H1 (cell line): ENCODE measurements around the gene DLEC1. TPM values are rescaled to one million over a fixed set of nuclear protein-coding genes. Genes with fewer than 3 reads are reported as not detected.

ENCODE experiments used
- CBX5 ChIP-seq: fragments of 300-800, 300-1000 bp; sonication (generic); IDR thresholded peaks from 2 replicates; pipeline ENCODE4 v1.7.1; 2016; ENCODE audit warnings: antibody characterized with exemption, low read length, low read depth
- CTBP2 ChIP-seq: IDR thresholded peaks from 2 replicates; pipeline ENCODE4 v1.7.0; 2011; ENCODE audit warnings: borderline replicate concordance, mild to moderate bottlenecking, moderate library complexity, mixed read lengths, low read length; ENCODE audit not compliant: insufficient read depth, insufficient read length
- EZH2 ChIP-seq: fragments of 200-600 bp; sonication (generic); IDR thresholded peaks from 2 replicates; pipeline ENCODE4 v1.7.1; 2012; ENCODE audit warnings: low read depth, mild to moderate bottlenecking, moderate library complexity, low read length, inconsistent platforms; ENCODE audit not compliant: severe bottlenecking
- JUN ChIP-seq: IDR thresholded peaks from 2 replicates; pipeline ENCODE4 v1.6.1; 2011; ENCODE audit warnings: low read depth, mild to moderate bottlenecking, improper control_type of control experiment, low read length
- RBBP5 ChIP-seq: IDR thresholded peaks from 2 replicates; pipeline ENCODE4 v1.7.1; 2012; ENCODE audit warnings: low read depth, mild to moderate bottlenecking, inconsistent platforms, low read length, moderate library complexity, borderline replicate concordance
- RNF2 ChIP-seq: fragments of 200-900, 300-1000 bp; sonication (generic); IDR thresholded peaks from 2 replicates; pipeline ENCODE4 v1.7.1; 2016; ENCODE audit warnings: borderline replicate concordance, low read depth, mild to moderate bottlenecking, antibody characterized with exemption, low read length; ENCODE audit not compliant: poor library complexity, severe bottlenecking; ENCODE audit errors: missing control alignments
- SP1 ChIP-seq: IDR thresholded peaks from 2 replicates; pipeline ENCODE4 v1.6.1; 2011; ENCODE audit warnings: low read depth, low read length
- SP2 ChIP-seq: IDR thresholded peaks from 2 replicates; pipeline ENCODE4 v1.6.1; 2012; ENCODE audit warnings: mild to moderate bottlenecking, low read length, inconsistent platforms
- SRF ChIP-seq: IDR thresholded peaks from 2 replicates; pipeline ENCODE4 v1.6.1; 2011; ENCODE audit warnings: mild to moderate bottlenecking, low read depth, low read length, moderate library complexity
- ZNF274 ChIP-seq: IDR thresholded peaks from 2 replicates; pipeline ENCODE4 v1.7.0; 2012; ENCODE audit warnings: low read length, borderline replicate concordance; ENCODE audit errors: extremely low read depth
- polyA plus RNA-seq, 7 experiments: library from polyadenylated mRNA; depleted of rRNA in 3 of 7; stranded (reverse) in 5 of 7; unstranded in 2 of 7; fragments of >200 nt in 5 of 7; fragments of 200-250 nt in 2 of 7; gene quantifications; 1 replicate in 5 of 7; 2 replicates in 1 of 7; 4 replicates in 1 of 7; pipeline versions ENCODE4 v1.2.1 to v1.2.3, GENCODE V29; 2011 to 2013; ENCODE audit warnings: missing spikeins in 2 of 7, mixed read lengths in 2 of 7
- total RNA-seq: library from RNA; stranded (reverse); fragmentation: NEBNext Ultra II Directional; extraction: Animal tissue kit (Norgen Biotek cat#: 25700); gene quantifications from 2 replicates; pipeline ENCODE4 v1.2.1, GENCODE V29; 2021

The DLEC1 gene
- total and polyA plus RNA-seq, 2 of the 8 experiments (the other 6 are each of a cell fraction or from before 2014, with no cell fraction given), result 0.26 to 0.76 TPM

DNA sequence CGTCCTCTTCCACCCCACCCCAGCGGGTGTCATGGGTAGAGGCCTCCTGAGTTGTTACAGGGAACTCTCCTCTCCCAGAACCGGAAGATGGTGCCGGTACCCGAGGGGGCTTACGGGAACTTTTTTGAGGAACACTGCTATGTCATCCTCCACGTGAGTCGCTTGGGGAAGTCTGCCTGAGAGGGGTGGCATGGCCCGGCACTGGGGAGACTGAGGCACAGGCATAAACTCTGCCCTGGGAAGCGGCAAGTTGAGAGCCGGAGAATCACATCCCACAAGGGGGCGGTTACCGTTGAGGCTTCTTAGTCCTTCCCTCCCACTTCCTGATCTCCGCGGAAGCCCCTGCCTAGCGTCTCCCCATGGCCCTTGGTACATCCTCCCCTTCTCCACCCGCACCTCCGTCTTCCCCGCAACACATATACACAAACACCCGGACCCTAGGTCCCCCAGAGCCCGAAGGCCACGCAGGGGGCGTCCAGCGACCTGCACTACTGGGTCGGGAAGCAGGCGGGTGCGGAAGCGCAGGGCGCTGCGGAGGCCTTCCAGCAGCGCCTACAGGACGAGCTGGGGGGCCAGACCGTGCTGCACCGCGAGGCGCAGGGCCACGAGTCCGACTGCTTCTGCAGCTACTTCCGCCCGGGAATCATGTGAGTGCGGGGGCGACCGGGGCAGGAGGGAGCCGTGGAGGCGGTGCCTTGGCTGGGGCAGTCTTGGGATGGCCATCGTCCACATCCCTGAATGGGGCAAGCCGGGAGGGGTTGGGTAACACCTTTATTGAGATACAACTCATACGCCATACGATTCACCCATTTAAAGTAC is 45.0 kb upstream of the DLEC1 start (continued):
- TF ChIP-seq SRF, result no peak
- no peak for TF ChIP-seq ZNF274
- TF ChIP-seq RBBP5, result no peak
- TF ChIP-seq SP2, result no peak
- TF ChIP-seq EZH2, result no peak
- TF ChIP-seq JUN, result no peak
- TF ChIP-seq CBX5, result no peak
- no peak for TF ChIP-seq RNF2
- no peak for TF ChIP-seq SP1
- TF ChIP-seq CTBP2, result no peak
